Right kidney (tissue), 1 donor: ENCODE results near the gene OTOF.

ENCODE experiments used
- DNase-seq: peaks from one replicate; pipeline ENCODE4 v3.0.0-alpha.2; 2016

The OTOF gene

GRCh38 chr2:26464390-26465265 lies 13.3 kb downstream of the OTOF start:
- DNase-seq = no peak

GRCh38 chr2:26463244-26464192 lies 14.4 kb downstream of the OTOF start:
- DNase-seq = no peak

- DNase-seq = no peak
Measured at GRCh38 chr2:26462511-26463243, 15.2 kb downstream of the OTOF start.

- DNase-seq = no peak
Measured at GRCh38 chr2:26462100-26462499, 15.8 kb downstream of the OTOF start.

- no peak for DNase-seq
Measured at GRCh38 chr2:26461601-26462023, 16.3 kb downstream of the OTOF start.

- DNase-seq = no peak
Measured at GRCh38 chr2:26460613-26461031, 17.3 kb downstream of the OTOF start.

- DNase-seq = no peak
Measured at GRCh38 chr2:26459991-26460612, 17.8 kb downstream of the OTOF start.

- DNase-seq = no peak
Measured at GRCh38 chr2:26458365-26459042, 19.4 kb downstream of the OTOF start.

- no peak for DNase-seq
Measured at GRCh38 chr2:26457695-26458364, 20.1 kb downstream of the OTOF start.

GRCh38 chr2:26457251-26457666 lies 20.7 kb downstream of the OTOF start:
- no peak for DNase-seq

- DNase-seq = no peak
Measured at GRCh38 chr2:26456440-26457250, 21.3 kb downstream of the OTOF start.

GRCh38 chr2:26455670-26456439 lies 22.1 kb downstream of the OTOF start:
- DNase-seq = no peak

GRCh38 chr2:26455037-26455669 lies 22.8 kb downstream of the OTOF start:
- no peak for DNase-seq

- no peak for DNase-seq
Measured at GRCh38 chr2:26454561-26455001, 23.3 kb downstream of the OTOF start.

GRCh38 chr2:26453421-26454329 lies 24.2 kb downstream of the OTOF start:
- no peak for DNase-seq

GRCh38 chr2:26451700-26452099 lies 26.2 kb downstream of the OTOF start:
- DNase-seq = no peak

- DNase-seq = no peak
Measured at GRCh38 chr2:26450031-26450635, 27.8 kb downstream of the OTOF start.
